HCT116 (cell line): ENCODE data around the gene RBP2. TPM values are rescaled to one million over a fixed set of nuclear protein-coding genes. Genes with fewer than 3 reads are reported as not detected.

ENCODE experiments used
- ATAC-seq: fragments of 200-7000 bp; cut with Tn5 transposase; 2 replicates; pipeline ENCODE4 v1.9.1; 2020; ENCODE audit warnings: mild to moderate bottlenecking, moderate library complexity
- BruUV-seq: library from RNA; stranded (reverse); fragments of 400-500 nt; replicated peaks from 2 replicates; lab custom pipeline; 2021; lab: Mats Ljungman, UMichigan
- CTCF ChIA-PET: fragments of 300-600 bp; sonication (Branson Sonifier 250); formaldehyde crosslinking; loops from one replicate; lab custom pipeline; 2021; ENCODE audit warnings: antibody characterized with exemption; lab: Charles Lee
- POLR2A ChIA-PET: fragments of 300-600, 350-600 bp; sonication (Branson Sonifier 250); formaldehyde crosslinking; loops from one replicate; lab custom pipeline; 2021; ENCODE audit warnings: antibody characterized with exemption; lab: Charles Lee
- RAD21 ChIA-PET, 2 experiments: fragments of 300-600 bp; sonication (Branson Sonifier 250); formaldehyde crosslinking; loops; one replicate each; lab custom pipeline; 2023; ENCODE audit warnings: low total read pairs in 2 of 2; ENCODE audit not compliant: uncharacterized antibody in 2 of 2, unreplicated experiment in 2 of 2, low non-redundant PET in 1 of 2; lab: Charles Lee
- DNase-seq: peaks from one replicate; pipeline ENCODE4 v3.0.0-alpha.2; 2010; ENCODE audit warnings: low read depth, low spot score
- H2AFZ ChIP-seq: fragments of 200-600 bp; shearing (Covaris generic), sonication (generic); 2 replicates; pipeline ENCODE4 v1.6.1; 2017; ENCODE audit warnings: low read depth, mixed run types, mixed read lengths, antibody characterized with exemption, low read length; ENCODE audit not compliant: poor library complexity, severe bottlenecking
- H3K27ac ChIP-seq: 2 replicates; pipeline ENCODE4 v1.5.1; 2012; ENCODE audit warnings: low read depth, low read length
- H3K27me3 ChIP-seq: fragments of 200-600 bp; sonication (generic); 2 replicates; pipeline ENCODE4 v1.6.1; 2016; ENCODE audit warnings: mixed run types, low read length, mixed read lengths; ENCODE audit not compliant: insufficient read depth
- H3K36me3 ChIP-seq, 2 experiments: fragments of 200-500 bp in 1 of 2; fragments of 200-600 bp in 1 of 2; sonication (Bioruptor generic) in 1 of 2; sonication (generic) in 1 of 2; 2 replicates each; pipeline versions ENCODE4 v1.5.1 to v1.6.1; 2014 to 2016; ENCODE audit warnings: low read length in 2 of 2, inconsistent platforms in 1 of 2, mixed read lengths in 1 of 2, mixed run types in 1 of 2; ENCODE audit not compliant: insufficient read depth in 2 of 2, control insufficient read depth in 1 of 2
- H3K4me1 ChIP-seq, 2 experiments: fragments of 200-600 bp in 1 of 2; sonication (generic) in 1 of 2; 2 replicates each; pipeline versions ENCODE4 v1.5.1 to v1.6.1; 2012 to 2017; ENCODE audit warnings: low read length in 2 of 2, inconsistent platforms in 1 of 2, mild to moderate bottlenecking in 1 of 2, mixed read lengths in 1 of 2, mixed run types in 1 of 2, moderate library complexity in 1 of 2; ENCODE audit not compliant: insufficient read depth in 2 of 2, control insufficient read depth in 1 of 2
- H3K4me2 ChIP-seq: fragments of 200-600 bp; sonication (generic); 2 replicates; pipeline ENCODE4 v1.6.1; 2017; ENCODE audit warnings: mixed run types, low read length, mixed read lengths
- H3K4me3 ChIP-seq, 2 experiments: fragments of 200-600 bp in 1 of 2; sonication (generic) in 1 of 2; replicated peaks in 1 of 2; 2 replicates each; pipeline ENCODE4 v1.5.1; 2011 to 2016; ENCODE audit warnings: low read length in 2 of 2, control low read depth in 1 of 2, low read depth in 1 of 2, mild to moderate bottlenecking in 1 of 2, mixed read lengths in 1 of 2, mixed run types in 1 of 2
- H3K79me2 ChIP-seq: fragments of 200-600 bp; sonication (generic); 2 replicates; pipeline ENCODE4 v1.6.1; 2017; ENCODE audit warnings: mild to moderate bottlenecking, mixed run types, low read length, moderate library complexity, mixed read lengths; ENCODE audit not compliant: insufficient read depth
- H3K9ac ChIP-seq: fragments of 200-600 bp; sonication (generic); 2 replicates; pipeline ENCODE4 v1.6.1; 2016; ENCODE audit warnings: low read length, mixed read lengths
- H3K9me2 ChIP-seq: fragments of 200-600 bp; sonication (generic), shearing (Covaris generic); 2 replicates; pipeline ENCODE4 v1.6.1; 2017; ENCODE audit warnings: mixed run types, mild to moderate bottlenecking, moderate library complexity; ENCODE audit not compliant: insufficient read depth
- H3K9me3 ChIP-seq, 2 experiments: fragments of 200-500 bp in 1 of 2; fragments of 200-600 bp in 1 of 2; sonication (Bioruptor generic) in 1 of 2; sonication (generic) in 1 of 2; 2 replicates each; pipeline ENCODE4 v1.6.1; 2014 to 2017; ENCODE audit warnings: low read length in 2 of 2, mixed read lengths in 2 of 2, inconsistent platforms in 1 of 2, low read depth in 1 of 2, mild to moderate bottlenecking in 1 of 2, mixed run types in 1 of 2, moderate library complexity in 1 of 2; ENCODE audit not compliant: control insufficient read depth in 1 of 2, insufficient read depth in 1 of 2
- H4K20me1 ChIP-seq: fragments of 200-600 bp; sonication (generic), shearing (Covaris generic); 2 replicates; pipeline ENCODE4 v1.6.1; 2017; ENCODE audit warnings: mixed run types, mild to moderate bottlenecking, moderate library complexity; ENCODE audit not compliant: insufficient read depth
- CEBPB ChIP-seq: IDR thresholded peaks from 2 replicates; pipeline ENCODE4 v1.6.1; 2012; ENCODE audit warnings: low read depth
- EZH2phosphoT487 ChIP-seq: fragments of 200-600 bp; IDR thresholded peaks from 2 replicates; pipeline ENCODE4 v1.6.1; 2018; ENCODE audit warnings: antibody characterized with exemption, borderline replicate concordance
- FOSL1 ChIP-seq: IDR thresholded peaks from 2 replicates; pipeline ENCODE4 v1.6.1; 2012; ENCODE audit warnings: low read depth
- JUND ChIP-seq: IDR thresholded peaks from 2 replicates; pipeline ENCODE4 v1.6.1; 2012
- POLR2AphosphoS5 ChIP-seq: IDR thresholded peaks from 2 replicates; pipeline ENCODE4 v1.6.1; 2011; ENCODE audit warnings: mild to moderate bottlenecking, low read depth, low read length, moderate library complexity
- RAD21 ChIP-seq: IDR thresholded peaks from 2 replicates; pipeline ENCODE4 v1.6.1; 2012; ENCODE audit warnings: low read depth, mild to moderate bottlenecking
- SIN3A ChIP-seq: IDR thresholded peaks from 2 replicates; pipeline ENCODE4 v1.6.1; 2012; ENCODE audit warnings: low read depth
- ZFX ChIP-seq: fragments of 450-650 bp; IDR thresholded peaks from 2 replicates; pipeline ENCODE4 v1.6.1; 2017
- ZNF274 ChIP-seq: fragments of 200-500 bp; sonication (Bioruptor generic); IDR thresholded peaks from 2 replicates; pipeline ENCODE4 v1.6.1; 2014; ENCODE audit warnings: mild to moderate bottlenecking, low read depth, low read length, inconsistent platforms
- intact Hi-C: fragments of 100-400 bp; cut with micrococcal nuclease; formaldehyde crosslinking; loops from 2 replicates; pipeline ENCODE4 v1.10.0; 2022
- total RNA-seq: library from RNA; stranded (reverse); gene quantifications from one replicate; pipeline ENCODE4 v1.2.1, GENCODE V29; 2021; ENCODE audit not compliant: unreplicated experiment
- TF ChIP-seq, protein P1 (sequence below): IDR thresholded peaks from 2 replicates; pipeline ENCODE4 v1.6.1; 2012

Gene RBP2
- total RNA-seq, 1 experiment from 2014 or later = not detected

DNA sequence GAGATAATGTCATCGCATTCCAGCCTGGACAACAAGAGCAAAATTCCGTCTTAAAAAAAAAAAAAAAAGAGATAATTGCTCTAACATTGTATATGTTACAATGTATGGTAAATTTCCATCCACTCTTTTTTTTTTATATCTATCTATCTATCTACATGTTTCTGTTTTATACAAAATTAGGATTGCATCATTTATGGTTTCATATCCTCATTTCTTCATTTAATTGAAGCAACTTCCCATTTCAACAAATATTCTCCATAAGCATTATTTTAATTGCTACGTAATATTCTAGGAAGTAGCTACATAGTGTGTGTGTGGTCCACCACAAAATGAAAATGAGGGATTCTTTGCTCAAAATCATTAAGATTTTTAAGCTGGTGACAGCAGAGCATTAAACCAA lies 44.8 kb upstream of the RBP2 start:
- Histone ChIP-seq H3K79me2 (no peaks in the 10 kb centered on the region), H3K9me2 (no peaks in the 10 kb centered on the region), H3K9me3 (no peaks in the 10 kb centered on the region), H3K4me1 (peaks cover 0 to 19% of the 10 kb centered on the region in 2 experiments; a peak in 3 of 4 replicates)
- RAD21 ChIA-PET = interaction anchor here in 1 of 2 experiments (0.7 kb wide), 1 partner anchor 59 kb away, joined by 3 read pairs; no protein-coding TSS in a partner anchor
- intact Hi-C loops = no loop called here
- POLR2A ChIA-PET = interaction anchor here (0.7 kb wide), 1 partner anchor 53 kb away, joined by 3 read pairs; no protein-coding TSS in a partner anchor
- no peak for TF ChIP-seq ZNF274
- TF ChIP-seq SIN3A = no peak
- no peak for TF ChIP-seq CEBPB
- TF ChIP-seq JUND = no peak
- TF ChIP-seq ZFX = no peak
- TF ChIP-seq, protein P1, sequence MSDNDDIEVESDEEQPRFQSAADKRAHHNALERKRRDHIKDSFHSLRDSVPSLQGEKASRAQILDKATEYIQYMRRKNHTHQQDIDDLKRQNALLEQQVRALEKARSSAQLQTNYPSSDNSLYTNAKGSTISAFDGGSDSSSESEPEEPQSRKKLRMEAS = no peak
- no peak for TF ChIP-seq POLR2AphosphoS5
- TF ChIP-seq RAD21 = no peak
- TF ChIP-seq FOSL1 = no peak
- no peak for TF ChIP-seq EZH2phosphoT487
- TF ChIP-seq, all 23 proteins: peak for 0
- H3K4me3 ChIP-seq = no peak overlapping the region
- H3K27me3 ChIP-seq = no peaks in the 10 kb centered on the region
- ATAC-seq (no peak), DNase-seq (no peak)
- H2AFZ ChIP-seq = no peak overlapping the region
- H3K9ac ChIP-seq = no peak overlapping the region
- H3K27ac ChIP-seq = no peak overlapping the region
- CTCF ChIA-PET = interaction anchor here (0.6 to 2.5 kb wide), 6 partner anchors 10 to 94 kb away, joined by 3 to 14 read pairs (median 4); no protein-coding TSS in a partner anchor
- no peak overlapping the region for H3K4me2 ChIP-seq
- BruUV-seq = no TSS peak
- peaks cover 0 to 3% of the 10 kb centered on the region in 2 experiments; a peak in 1 of 4 replicates for H3K36me3 ChIP-seq
- H4K20me1 ChIP-seq = no peaks in the 10 kb centered on the region
